ENCODE data around the gene PANK4. TPM values are rescaled to one million over a fixed set of nuclear protein-coding genes. Genes with fewer than 3 reads are reported as not detected.

Gene PANK4
- total RNA-seq, 2 experiments from 2014 or later: 32.4 to 39.2 TPM

DNA sequence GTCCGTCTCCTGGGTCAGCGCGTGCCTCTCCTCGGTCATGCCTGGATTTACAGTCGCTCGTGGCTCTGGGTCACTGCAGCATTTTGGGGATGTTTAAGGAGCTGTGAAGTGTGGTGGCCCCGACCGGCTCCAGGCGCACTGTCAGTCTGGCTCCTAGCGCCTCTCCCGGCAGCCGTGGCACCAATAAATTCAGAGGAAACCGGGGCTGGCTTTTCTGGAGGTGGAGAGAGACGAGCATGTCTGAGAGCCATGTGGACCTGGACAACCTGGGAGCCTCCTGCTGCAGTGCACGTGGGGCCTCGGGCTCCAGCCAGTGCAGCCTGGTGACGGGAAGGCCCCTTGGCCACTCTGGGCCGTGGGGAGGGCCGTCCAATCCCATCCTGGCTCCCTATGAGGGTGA lies 33.2 kb downstream of the PANK4 start:
- POLR2A ChIA-PET: no interaction called here
- no peaks in the 10 kb centered on the region for H3K27me3 Mint-ChIP-seq
- intact Hi-C loops (cut with DNase I, micrococcal nuclease): no loop called here

GRCh38 chr1:2492091-2492490 lies 34.3 kb downstream of the PANK4 start:
- Mint-ChIP-seq H3K4me1 (peaks cover 13% of the 10 kb centered on the region), H3K4me3 (no peak overlapping the region), H3K9me3 (ENCODE audit: low read depth) (peaks cover 10% of the 10 kb centered on the region), H3K27ac (no peak overlapping the region), H3K27me3 (no peaks in the 10 kb centered on the region), H3K36me3 (ENCODE audit: low read depth) (peaks cover 17% of the 10 kb centered on the region)
- intact Hi-C loops (cut with DNase I, micrococcal nuclease): no loop called here
- ATAC-seq (no peak), DNase-seq (no peak)
- POLR2A ChIA-PET: no interaction called here
- CTCF ChIA-PET: no interaction called here

More for the DNA sequence above, 33.2 kb downstream of the PANK4 start:
- H3K27ac Mint-ChIP-seq: no peak overlapping the region
- peaks cover 10% of the 10 kb centered on the region for H3K36me3 Mint-ChIP-seq (ENCODE audit: low read depth)
- H3K4me3 Mint-ChIP-seq: no peak overlapping the region
- H3K4me1 Mint-ChIP-seq: peaks cover 13% of the 10 kb centered on the region
- DNase-seq: no peak
- CTCF ChIA-PET: no interaction called here
- peaks cover 7% of the 10 kb centered on the region for H3K9me3 Mint-ChIP-seq (ENCODE audit: low read depth)
- ATAC-seq: no peak

DNA sequence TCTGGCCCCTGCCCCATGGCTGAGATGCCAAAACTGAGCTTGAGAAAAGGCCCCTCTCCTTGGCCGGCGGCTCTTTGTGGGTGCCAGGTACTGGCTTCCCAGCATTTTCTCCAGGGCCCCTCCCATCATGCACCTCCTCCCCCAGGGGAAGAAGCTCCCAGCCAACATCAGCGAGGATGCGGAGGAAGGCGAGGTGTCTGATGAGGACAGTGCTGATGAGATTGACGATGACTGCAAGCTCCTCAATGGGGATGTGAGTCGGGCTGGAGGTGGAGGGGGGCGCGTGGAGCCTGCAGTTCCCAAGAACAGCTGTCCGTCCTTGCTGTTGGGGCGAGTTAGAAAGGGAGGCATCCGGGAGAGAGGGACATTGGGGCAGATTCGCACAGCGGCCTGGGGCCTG lies 36.8 kb downstream of the PANK4 start:
- Mint-ChIP-seq H3K36me3 (ENCODE audit: low read depth) (peaks cover 17% of the 10 kb centered on the region), H3K27me3 (no peaks in the 10 kb centered on the region), H3K9me3 (ENCODE audit: low read depth) (peaks cover 10% of the 10 kb centered on the region), H3K27ac (no peak overlapping the region), H3K4me3 (no peak overlapping the region), H3K4me1 (peaks cover 13% of the 10 kb centered on the region)
- no peak for ATAC-seq
- no peak for DNase-seq
- ChIA-PET POLR2A (no interaction called here), CTCF (interaction anchor here (1.0 kb wide), 1 partner anchor 41 kb away, joined by 4 read pairs; the partner anchor contains the start of gene HES5)
- intact Hi-C loops (cut with DNase I, micrococcal nuclease): no loop called here

DNA sequence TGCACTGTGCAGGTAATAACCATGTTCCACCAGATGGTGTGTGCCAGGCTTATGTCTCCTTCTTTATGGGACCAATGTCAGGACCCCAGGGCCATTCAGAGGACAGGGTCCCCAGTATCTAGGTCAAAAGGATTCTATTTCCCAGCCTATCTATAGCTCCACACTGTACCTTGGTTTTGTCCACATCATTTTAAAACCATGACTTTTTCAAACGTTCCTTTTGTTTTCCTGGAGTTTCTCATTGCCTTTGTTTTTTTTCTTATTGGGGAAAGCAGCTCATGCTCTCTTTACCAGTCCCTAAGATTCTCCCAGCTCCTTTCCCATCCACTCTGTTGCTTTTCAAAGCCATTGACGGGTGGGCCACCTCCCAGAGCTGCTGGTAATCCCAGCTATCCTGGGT lies 37.7 kb downstream of the PANK4 start:
- DNase-seq: no peak
- intact Hi-C loops (cut with DNase I, micrococcal nuclease): no loop called here
- no peak for ATAC-seq
- H3K4me3 Mint-ChIP-seq: no peak overlapping the region
- peaks cover 6% of the 10 kb centered on the region for H3K4me1 Mint-ChIP-seq
- peaks cover 10% of the 10 kb centered on the region for H3K9me3 Mint-ChIP-seq (ENCODE audit: low read depth)
- ChIA-PET POLR2A (no interaction called here), CTCF (interaction anchor here (0.6 to 1.0 kb wide), 3 partner anchors 38 to 96 kb away, joined by 3 to 5 read pairs (median 4); partner anchors contain the start of genes HES5 and PANK4)
- H3K27ac Mint-ChIP-seq: no peak overlapping the region
- no peaks in the 10 kb centered on the region for H3K27me3 Mint-ChIP-seq
- H3K36me3 Mint-ChIP-seq (ENCODE audit: low read depth): peaks cover 17% of the 10 kb centered on the region

- ChIA-PET POLR2A (no interaction called here), CTCF (no interaction called here)
- peaks cover 17% of the 10 kb centered on the region for H3K36me3 Mint-ChIP-seq (ENCODE audit: low read depth)
- no peaks in the 10 kb centered on the region for H3K4me1 Mint-ChIP-seq
- no peak overlapping the region for H3K27ac Mint-ChIP-seq
- no peak overlapping the region for H3K4me3 Mint-ChIP-seq
- DNase-seq (no peak), ATAC-seq (no peak)
- H3K9me3 Mint-ChIP-seq (ENCODE audit: low read depth): peaks cover 10% of the 10 kb centered on the region
- no peaks in the 10 kb centered on the region for H3K27me3 Mint-ChIP-seq
- intact Hi-C loops (cut with DNase I, micrococcal nuclease): no loop called here
Measured at GRCh38 chr1:2486558-2486957, 39.8 kb downstream of the PANK4 start.

- no peak for DNase-seq
- Mint-ChIP-seq H3K27me3 (no peaks in the 10 kb centered on the region), H3K4me3 (no peak overlapping the region), H3K9me3 (ENCODE audit: low read depth) (peaks cover 10% of the 10 kb centered on the region), H3K27ac (no peak overlapping the region), H3K4me1 (no peaks in the 10 kb centered on the region), H3K36me3 (ENCODE audit: low read depth) (peaks cover 17% of the 10 kb centered on the region)
- no peak for ATAC-seq
- CTCF ChIA-PET: no interaction called here
- intact Hi-C loops (cut with DNase I, micrococcal nuclease): no loop called here
- POLR2A ChIA-PET: no interaction called here
Measured at GRCh38 chr1:2486041-2486440, 40.4 kb downstream of the PANK4 start.

DNA sequence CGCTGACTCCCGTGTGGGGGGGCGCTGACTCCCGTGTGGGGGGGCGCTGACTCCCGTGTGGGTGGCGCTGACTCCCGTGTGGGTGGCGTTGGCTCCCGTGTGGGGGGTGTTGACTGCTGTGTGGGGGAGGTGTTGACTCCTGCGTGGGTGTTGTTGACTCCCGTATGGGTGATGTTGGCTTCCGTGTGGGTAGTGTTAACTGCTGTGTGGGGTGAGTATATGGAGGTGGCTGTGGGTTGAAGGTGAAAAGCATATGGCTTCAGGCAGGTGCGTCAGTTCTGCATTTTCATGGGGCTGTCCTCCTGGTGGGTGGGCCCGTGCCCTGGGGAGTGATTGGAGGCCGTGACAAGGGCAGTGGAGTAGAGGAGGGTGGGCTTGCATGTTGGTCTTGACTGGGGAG lies 42.4 kb downstream of the PANK4 start:
- ATAC-seq (no peak), DNase-seq (no peak)
- CTCF ChIA-PET: no interaction called here
- intact Hi-C loops (cut with DNase I, micrococcal nuclease): no loop called here
- H3K27me3 Mint-ChIP-seq: no peaks in the 10 kb centered on the region
- H3K9me3 Mint-ChIP-seq (ENCODE audit: low read depth): peaks cover 9% of the 10 kb centered on the region
- H3K4me1 Mint-ChIP-seq: no peaks in the 10 kb centered on the region
- H3K4me3 Mint-ChIP-seq: no peak overlapping the region
- no peak overlapping the region for H3K27ac Mint-ChIP-seq
- POLR2A ChIA-PET: no interaction called here
- H3K36me3 Mint-ChIP-seq (ENCODE audit: low read depth): peaks cover 15% of the 10 kb centered on the region

- no peaks in the 10 kb centered on the region for H3K27me3 Mint-ChIP-seq
- no peak overlapping the region for H3K27ac Mint-ChIP-seq
- intact Hi-C loops (cut with DNase I, micrococcal nuclease): no loop called here
- H3K4me1 Mint-ChIP-seq: no peaks in the 10 kb centered on the region
- DNase-seq (no peak), ATAC-seq (no peak)
- ChIA-PET CTCF (no interaction called here), POLR2A (no interaction called here)
- H3K9me3 Mint-ChIP-seq (ENCODE audit: low read depth): peaks cover 2% of the 10 kb centered on the region
- H3K4me3 Mint-ChIP-seq: no peak overlapping the region
- peaks cover 7% of the 10 kb centered on the region for H3K36me3 Mint-ChIP-seq (ENCODE audit: low read depth)
Measured at GRCh38 chr1:2483026-2483425, 43.4 kb downstream of the PANK4 start.

- ChIA-PET CTCF (no interaction called here), POLR2A (no interaction called here)
- ATAC-seq (no peak), DNase-seq (no peak)
- H3K36me3 Mint-ChIP-seq (ENCODE audit: low read depth): peaks cover 3% of the 10 kb centered on the region
- H3K27ac Mint-ChIP-seq: no peak overlapping the region
- no peaks in the 10 kb centered on the region for H3K9me3 Mint-ChIP-seq (ENCODE audit: low read depth)
- intact Hi-C loops (cut with DNase I, micrococcal nuclease): no loop called here
- H3K27me3 Mint-ChIP-seq: no peaks in the 10 kb centered on the region
- H3K4me3 Mint-ChIP-seq: no peak overlapping the region
- no peaks in the 10 kb centered on the region for H3K4me1 Mint-ChIP-seq
Measured at GRCh38 chr1:2482588-2482987, 43.8 kb downstream of the PANK4 start.

- no peaks in the 10 kb centered on the region for H3K4me1 Mint-ChIP-seq
- CTCF ChIA-PET: no interaction called here
- H3K9me3 Mint-ChIP-seq (ENCODE audit: low read depth): no peaks in the 10 kb centered on the region
- H3K36me3 Mint-ChIP-seq (ENCODE audit: low read depth): no peaks in the 10 kb centered on the region
- H3K27me3 Mint-ChIP-seq: no peaks in the 10 kb centered on the region
- no peak overlapping the region for H3K27ac Mint-ChIP-seq
- intact Hi-C loops (cut with DNase I, micrococcal nuclease): no loop called here
- ATAC-seq (no peak), DNase-seq (no peak)
- POLR2A ChIA-PET: no interaction called here
- no peak overlapping the region for H3K4me3 Mint-ChIP-seq
Measured at GRCh38 chr1:2481885-2482284, 44.5 kb downstream of the PANK4 start.

DNA sequence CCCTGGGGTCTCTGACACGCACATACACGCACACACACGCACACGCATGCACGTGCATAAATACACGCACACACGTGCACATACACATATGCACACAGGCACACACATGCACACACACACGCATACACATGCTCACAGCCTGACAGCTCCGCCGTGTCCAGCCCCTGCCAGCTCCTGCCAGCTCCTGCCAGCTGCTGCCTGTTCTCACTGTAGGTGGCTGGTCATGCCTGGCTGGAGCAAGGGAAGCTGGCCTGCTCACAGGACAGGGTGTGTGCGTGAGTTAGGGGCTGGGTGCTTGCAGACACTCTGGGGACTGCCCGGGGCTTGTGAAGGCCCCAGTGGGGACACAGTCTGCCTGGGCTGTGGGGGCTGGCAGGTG lies 45.4 kb downstream of the PANK4 start:
- CTCF ChIA-PET: no interaction called here

DNA sequence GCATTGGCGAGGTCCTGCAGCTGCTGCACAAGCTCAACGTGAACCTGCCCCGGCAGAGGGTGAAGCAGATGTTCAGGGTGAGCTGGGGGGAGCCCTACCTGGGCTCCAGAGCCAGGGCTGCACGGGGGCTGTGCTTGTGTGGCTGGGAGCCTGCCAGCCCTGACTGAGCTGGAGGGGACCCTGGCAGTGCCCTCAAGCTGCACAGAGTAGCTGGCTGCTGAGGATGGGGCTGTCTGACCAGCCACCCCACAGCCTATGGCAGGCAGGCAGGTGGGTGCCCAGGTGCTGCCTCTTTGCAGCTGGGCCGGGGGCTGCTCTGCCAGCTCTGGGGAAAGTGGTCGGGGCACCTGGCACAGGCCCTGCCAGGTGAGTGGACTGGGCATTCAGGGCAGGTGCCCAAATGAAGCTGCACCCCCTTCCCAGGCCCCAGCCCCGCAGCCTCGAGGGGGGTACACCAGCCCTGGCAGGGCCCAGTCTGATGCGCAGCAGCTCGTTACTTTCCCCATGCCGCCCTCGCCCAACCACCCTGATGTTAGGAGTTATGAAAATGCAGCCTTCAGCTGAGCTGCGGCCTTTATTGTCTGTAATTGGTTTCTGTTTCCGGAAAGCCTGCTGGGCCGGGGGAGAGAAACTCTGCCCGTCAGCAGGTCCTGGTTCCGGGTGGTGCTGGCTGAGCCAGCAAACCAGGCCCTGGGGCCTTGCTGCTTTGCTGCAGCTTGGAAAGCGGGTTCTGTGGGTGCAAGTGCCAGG lies 46.0 kb downstream of the PANK4 start:
- intact Hi-C loops (cut with DNase I, micrococcal nuclease): no loop called here
- ATAC-seq: no peak
- no peaks in the 10 kb centered on the region for H3K27me3 Mint-ChIP-seq
- ChIA-PET CTCF (interaction anchor here (0.6 kb wide), 1 partner anchor 979 kb away, joined by 3 read pairs; no protein-coding TSS in a partner anchor), POLR2A (no interaction called here)
- no peak for DNase-seq
- no peak overlapping the region for H3K4me3 Mint-ChIP-seq
- H3K4me1 Mint-ChIP-seq: no peaks in the 10 kb centered on the region
- H3K9me3 Mint-ChIP-seq (ENCODE audit: low read depth): no peaks in the 10 kb centered on the region
- H3K36me3 Mint-ChIP-seq (ENCODE audit: low read depth): no peaks in the 10 kb centered on the region
- H3K27ac Mint-ChIP-seq: no peak overlapping the region

More for the DNA sequence above, 45.4 kb downstream of the PANK4 start:
- DNase-seq (no peak), ATAC-seq (no peak)
- Mint-ChIP-seq H3K9me3 (ENCODE audit: low read depth) (no peaks in the 10 kb centered on the region), H3K36me3 (ENCODE audit: low read depth) (no peaks in the 10 kb centered on the region), H3K4me1 (no peaks in the 10 kb centered on the region), H3K27ac (no peak overlapping the region), H3K27me3 (no peaks in the 10 kb centered on the region), H3K4me3 (no peak overlapping the region)
- POLR2A ChIA-PET: no interaction called here
- intact Hi-C loops (cut with DNase I, micrococcal nuclease): no loop called here

All from activated CD4-positive, alpha-beta T cell treated with anti-CD3 and anti-CD28 coated beads for 36 hours (primary cell).